ENCODE results near the gene PTBP1. TPM values are rescaled to one million over a fixed set of nuclear protein-coding genes. Genes with fewer than 3 reads are reported as not detected.

The PTBP1 gene
- total RNA-seq, 2 experiments from 2014 or later, result 464 to 465 TPM

Small RNA genes lying within 50 kb of the gene (microRNA-seq; reads per million reads assigned to microRNA genes)
- gene MIR3187 (ENCODE audit: borderline microRNAs expressed, borderline number of aligned reads, borderline replicate concordance) (46.8 reads per million, percentile 57 among the genes with 10 or more reads in this experiment), gene MIR4745 (ENCODE audit: borderline microRNAs expressed, borderline number of aligned reads, borderline replicate concordance) (13.8 reads per million, percentile 40 among the genes with 10 or more reads in this experiment)

Other genes starting within 250 kb of the PTBP1 start
- 100 to 1,000 TPM; 185 to 205 TPM for gene BSG, start 224.9 kb upstream of the PTBP1 start, total RNA-seq
- gene HCN2, start 207.6 kb upstream of the PTBP1 start, total RNA-seq, result 1 to 10 TPM in 1 of 2 experiments, under 1 TPM in 1; 1.00 to 1.0 TPM
- 10 to 100 TPM; 71.5 to 72.5 TPM for gene POLRMT, start 163.9 kb upstream of the PTBP1 start, total RNA-seq
- gene FGF22, start 157.6 kb upstream of the PTBP1 start, total RNA-seq, result under 1 TPM in 1 of 2 experiments, not detected in 1; 0.14 TPM
- gene RNF126, start 134.2 kb upstream of the PTBP1 start, total RNA-seq, result 10 to 100 TPM; 84.4 to 89.7 TPM
- gene FSTL3, start 121.1 kb upstream of the PTBP1 start, total RNA-seq, result 1 to 10 TPM; 5.7 to 6.0 TPM
- gene PRSS57, start 102.0 kb upstream of the PTBP1 start, total RNA-seq, result not detected
- gene PALM, start 88.5 kb upstream of the PTBP1 start, total RNA-seq, result under 1 TPM in 1 of 2 experiments, not detected in 1; 0.17 TPM
- not detected for gene MISP, start 46.3 kb upstream of the PTBP1 start, total RNA-seq
- gene PLPPR3, start 24.5 kb downstream of the PTBP1 start, total RNA-seq, result not detected
- gene AZU1, start 30.4 kb downstream of the PTBP1 start, total RNA-seq, result not detected
- not detected for gene PRTN3, start 43.5 kb downstream of the PTBP1 start, total RNA-seq
- gene ELANE, start 54.9 kb downstream of the PTBP1 start, total RNA-seq, result not detected
- gene CFD, start 62.2 kb downstream of the PTBP1 start, total RNA-seq, result under 1 TPM; 0.40 to 0.63 TPM
- gene MED16, start 95.7 kb downstream of the PTBP1 start, total RNA-seq, result 10 to 100 TPM; 58.9 to 62.7 TPM
- gene RNU6-9, start 96.0 kb downstream of the PTBP1 start, total RNA-seq, result not detected
- 10 to 100 TPM; 80.4 to 81.4 TPM for gene R3HDM4, start 115.8 kb downstream of the PTBP1 start, total RNA-seq
- gene KISS1R, start 119.9 kb downstream of the PTBP1 start, total RNA-seq, result 10 to 100 TPM in 1 of 2 experiments, 1 to 10 TPM in 1; 9.9 to 10.6 TPM
- gene ARID3A, start 128.6 kb downstream of the PTBP1 start, total RNA-seq, result 10 to 100 TPM; 28.5 to 30.6 TPM
- gene WDR18, start 186.9 kb downstream of the PTBP1 start, total RNA-seq, result 10 to 100 TPM; 73.3 to 75.8 TPM
- not detected for gene GRIN3B, start 203.0 kb downstream of the PTBP1 start, total RNA-seq
- 100 to 1,000 TPM; 107 to 109 TPM for gene TMEM259, start 223.7 kb downstream of the PTBP1 start, total RNA-seq
- not detected for gene RNU6-2, start 224.1 kb downstream of the PTBP1 start, total RNA-seq
- 100 to 1,000 TPM; 123 to 130 TPM for gene CNN2, start 229.2 kb downstream of the PTBP1 start, total RNA-seq
- 10 to 100 TPM; 28.3 to 29.3 TPM for gene ABCA7, start 242.7 kb downstream of the PTBP1 start, total RNA-seq

All from activated CD4-positive, alpha-beta memory T cell treated with anti-CD3 and anti-CD28 coated beads for 36 hours (primary cell).